ENCODE data around the gene PTPRG.

Gene PTPRG

GRCh38 chr3:62228467-62228866 lies 667.1 kb downstream of the PTPRG start:
- no peak for DNase-seq (ENCODE audit: low read depth in 2 of 2)

- no peak for DNase-seq (ENCODE audit: low read depth in 2 of 2)
Measured at GRCh38 chr3:62229211-62229610, 667.8 kb downstream of the PTPRG start.

GRCh38 chr3:62229908-62230307 lies 668.5 kb downstream of the PTPRG start:
- no peak for DNase-seq (ENCODE audit: low read depth in 2 of 2)

GRCh38 chr3:62233065-62233464 lies 671.7 kb downstream of the PTPRG start:
- no peak for DNase-seq (ENCODE audit: low read depth in 2 of 2)

GRCh38 chr3:62236016-62236415 lies 674.6 kb downstream of the PTPRG start:
- no peak for DNase-seq (ENCODE audit: low read depth in 2 of 2)

GRCh38 chr3:62237286-62237948 lies 676.0 kb downstream of the PTPRG start:
- DNase-seq (ENCODE audit: low read depth in 2 of 2): no peak

GRCh38 chr3:62238003-62238402 lies 676.6 kb downstream of the PTPRG start:
- no peak for DNase-seq (ENCODE audit: low read depth in 2 of 2)

- DNase-seq (ENCODE audit: low read depth in 2 of 2): no peak
Measured at GRCh38 chr3:62238431-62238830, 677.1 kb downstream of the PTPRG start.

GRCh38 chr3:62241279-62241678 lies 679.9 kb downstream of the PTPRG start:
- DNase-seq (ENCODE audit: low read depth in 2 of 2): no peak

GRCh38 chr3:62242831-62243509 lies 681.6 kb downstream of the PTPRG start:
- no peak for DNase-seq (ENCODE audit: low read depth in 2 of 2)

GRCh38 chr3:62246094-62246493 lies 684.7 kb downstream of the PTPRG start:
- no peak for DNase-seq (ENCODE audit: low read depth in 2 of 2)

GRCh38 chr3:62246985-62247384 lies 685.6 kb downstream of the PTPRG start:
- DNase-seq (ENCODE audit: low read depth in 2 of 2): no peak

GRCh38 chr3:62248734-62249483 lies 687.5 kb downstream of the PTPRG start:
- no peak for DNase-seq (ENCODE audit: low read depth in 2 of 2)

GRCh38 chr3:62249484-62249776 lies 688.1 kb downstream of the PTPRG start:
- DNase-seq (ENCODE audit: low read depth in 2 of 2): no peak

- DNase-seq (ENCODE audit: low read depth in 2 of 2): no peak
Measured at GRCh38 chr3:62249855-62250543, 688.6 kb downstream of the PTPRG start.

GRCh38 chr3:62252438-62253157 lies 691.2 kb downstream of the PTPRG start:
- DNase-seq (ENCODE audit: low read depth in 2 of 2): no peak

- no peak for DNase-seq (ENCODE audit: low read depth in 2 of 2)
Measured at GRCh38 chr3:62253971-62254370, 692.6 kb downstream of the PTPRG start.

GRCh38 chr3:62255758-62256157 lies 694.4 kb downstream of the PTPRG start:
- DNase-seq (ENCODE audit: low read depth in 2 of 2): no peak

GRCh38 chr3:62259924-62260323 lies 698.6 kb downstream of the PTPRG start:
- no peak for DNase-seq (ENCODE audit: low read depth in 2 of 2)

GRCh38 chr3:62260655-62261054 lies 699.3 kb downstream of the PTPRG start:
- no peak for DNase-seq (ENCODE audit: low read depth in 2 of 2)

- DNase-seq (ENCODE audit: low read depth in 2 of 2): no peak
Measured at GRCh38 chr3:62261121-62261520, 699.8 kb downstream of the PTPRG start.

- DNase-seq (ENCODE audit: low read depth in 2 of 2): no peak
Measured at GRCh38 chr3:62261736-62262135, 700.4 kb downstream of the PTPRG start.
